Erythroblast (primary cell): ENCODE data around the gene CYP3A5.

Experiments used
- GATA1 ChIP-seq: IDR thresholded peaks from 2 replicates; pipeline ENCODE4 v1.6.1; 2011; ENCODE audit warnings: low read depth, mild to moderate bottlenecking, control low read depth, low read length, moderate library complexity
- POLR2A ChIP-seq: IDR thresholded peaks from 2 replicates; pipeline ENCODE4 v1.6.1; 2011; ENCODE audit warnings: mild to moderate bottlenecking, low read length

DNA sequence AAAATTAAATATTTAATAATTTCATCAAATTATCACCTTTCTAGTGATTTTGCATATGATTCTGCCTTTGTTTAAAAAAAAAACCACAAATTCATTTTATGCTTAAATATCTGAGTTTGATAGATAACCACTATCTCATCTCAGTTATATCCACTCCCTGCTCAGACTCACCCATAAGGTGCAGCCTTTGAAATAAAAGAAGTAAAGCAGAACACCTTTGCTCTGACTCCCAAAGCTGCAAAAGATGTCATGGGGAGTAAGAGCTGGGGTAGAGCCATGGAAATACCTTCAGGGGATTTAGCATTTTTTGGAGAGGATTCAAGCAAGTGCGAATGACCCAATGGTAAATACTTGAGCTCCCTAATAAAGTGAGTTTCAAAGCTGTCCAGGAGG lies 15.1 kb upstream of the CYP3A5 start:
- TF ChIP-seq POLR2A (no peak), GATA1 (no peak)
